Measurements from ENCODE around the gene SH3PXD2B. TPM values are rescaled to one million over a fixed set of nuclear protein-coding genes. Genes with fewer than 3 reads are reported as not detected.
"Not testable (repeated sequence)": the region's sequence is repeated elsewhere in the genome, so short reads cannot be mapped to it uniquely, and the experiment has no call there.

SH3PXD2B gene
- total RNA-seq, 1 experiment from 2014 or later, result 25.9 TPM

- DNase-seq (ENCODE audit: low read depth), result no peak
These were observed 31.3 kb upstream of the SH3PXD2B start for GRCh38 chr5:172485511-172486202.

GRCh38 chr5:172484664-172485063 lies 30.3 kb upstream of the SH3PXD2B start:
- DNase-seq (ENCODE audit: low read depth), result no peak

- DNase-seq (ENCODE audit: low read depth), result no peak
These were observed 28.1 kb upstream of the SH3PXD2B start for GRCh38 chr5:172482156-172483020.

GRCh38 chr5:172481011-172481800 lies 26.9 kb upstream of the SH3PXD2B start:
- DNase-seq (ENCODE audit: low read depth), result no peak

- DNase-seq (ENCODE audit: low read depth), result no peak
These were observed 25.4 kb upstream of the SH3PXD2B start for GRCh38 chr5:172479784-172480115.

GRCh38 chr5:172479034-172479783 lies 24.9 kb upstream of the SH3PXD2B start:
- peak; percentile 87 for DNase-seq (ENCODE audit: low read depth)

- DNase-seq (ENCODE audit: low read depth), result not testable (repeated sequence)
These were observed 24.3 kb upstream of the SH3PXD2B start for GRCh38 chr5:172478695-172479033.

- no peak for DNase-seq (ENCODE audit: low read depth)
These were observed 23.9 kb upstream of the SH3PXD2B start for GRCh38 chr5:172478256-172478655.

GRCh38 chr5:172477466-172477865 lies 23.1 kb upstream of the SH3PXD2B start:
- no peak for DNase-seq (ENCODE audit: low read depth)

GRCh38 chr5:172474293-172474692 lies 20.0 kb upstream of the SH3PXD2B start:
- no peak for DNase-seq (ENCODE audit: low read depth)

- DNase-seq (ENCODE audit: low read depth), result no peak
These were observed 19.1 kb upstream of the SH3PXD2B start for GRCh38 chr5:172473427-172473826.

GRCh38 chr5:172469697-172470096 lies 15.4 kb upstream of the SH3PXD2B start:
- DNase-seq (ENCODE audit: low read depth), result no peak

- DNase-seq (ENCODE audit: low read depth), result no peak
These were observed 11.7 kb upstream of the SH3PXD2B start for GRCh38 chr5:172466062-172466461.

- DNase-seq (ENCODE audit: low read depth), result no peak
These were observed 8.7 kb upstream of the SH3PXD2B start for GRCh38 chr5:172463031-172463430.

GRCh38 chr5:172459783-172460165 lies 5.4 kb upstream of the SH3PXD2B start:
- DNase-seq (ENCODE audit: low read depth), result no peak

- peak; percentile 72 for DNase-seq (ENCODE audit: low read depth)
These were observed 4.9 kb upstream of the SH3PXD2B start for GRCh38 chr5:172458976-172459782.

GRCh38 chr5:172456076-172456722 lies 1.9 kb upstream of the SH3PXD2B start:
- no peak for DNase-seq (ENCODE audit: low read depth)

- DNase-seq (ENCODE audit: low read depth), result peak; percentile 79
These were observed 1.3 kb upstream of the SH3PXD2B start for GRCh38 chr5:172455511-172456061.

GRCh38 chr5:172455087-172455381 lies 709 bp upstream of the SH3PXD2B start:
- no peak for DNase-seq (ENCODE audit: low read depth)

GRCh38 chr5:172453986-172454357 lies 353 bp downstream of the SH3PXD2B start:
- peak; percentile 25 for DNase-seq (ENCODE audit: low read depth)

All from LHCN-M2 (cell line).